Left colon (tissue), 2 donors: ENCODE results near the gene SLC23A3. TPM values are rescaled to one million over a fixed set of nuclear protein-coding genes. Genes with fewer than 3 reads are reported as not detected.
A peak's percentile ranks its signal among the peaks of the same experiment; 100 is the strongest.

Source experiments
- ATAC-seq: fragments of 200-7000 bp; cut with Tn5 transposase; one replicate; pipeline ENCODE4 v1.9.1; 2020; ENCODE audit warnings: mild to moderate bottlenecking, moderate library complexity
- DNase-seq, 2 donors: peaks; one replicate each; pipeline ENCODE4 v3.0.0-alpha.2; 2020
- intact Hi-C, 2 donors: fragments of 100-400 bp; cut with DNase I in 1 of 2; cut with micrococcal nuclease in 1 of 2; formaldehyde crosslinking; loops; one replicate each; pipeline versions ENCODE4 v1.11.2 to v1.14.0; 2022; cut with DNase I, micrococcal nuclease
- total RNA-seq, 2 donors: library from RNA; stranded (reverse); fragmentation: NEBNext Ultra II Directional; extraction: Animal tissue kit (Norgen Biotek cat#: 25700); gene quantifications; one replicate each; pipeline ENCODE4 v1.2.1, GENCODE V29; 2021
- donor health status: DM: no; HTN: no; CAD: no.
- donor health status: DM: yes; HTN: yes; CAD: no.

SLC23A3 gene
- total RNA-seq, 2 donors from 2014 or later: 5.1 to 6.1 TPM

DNA sequence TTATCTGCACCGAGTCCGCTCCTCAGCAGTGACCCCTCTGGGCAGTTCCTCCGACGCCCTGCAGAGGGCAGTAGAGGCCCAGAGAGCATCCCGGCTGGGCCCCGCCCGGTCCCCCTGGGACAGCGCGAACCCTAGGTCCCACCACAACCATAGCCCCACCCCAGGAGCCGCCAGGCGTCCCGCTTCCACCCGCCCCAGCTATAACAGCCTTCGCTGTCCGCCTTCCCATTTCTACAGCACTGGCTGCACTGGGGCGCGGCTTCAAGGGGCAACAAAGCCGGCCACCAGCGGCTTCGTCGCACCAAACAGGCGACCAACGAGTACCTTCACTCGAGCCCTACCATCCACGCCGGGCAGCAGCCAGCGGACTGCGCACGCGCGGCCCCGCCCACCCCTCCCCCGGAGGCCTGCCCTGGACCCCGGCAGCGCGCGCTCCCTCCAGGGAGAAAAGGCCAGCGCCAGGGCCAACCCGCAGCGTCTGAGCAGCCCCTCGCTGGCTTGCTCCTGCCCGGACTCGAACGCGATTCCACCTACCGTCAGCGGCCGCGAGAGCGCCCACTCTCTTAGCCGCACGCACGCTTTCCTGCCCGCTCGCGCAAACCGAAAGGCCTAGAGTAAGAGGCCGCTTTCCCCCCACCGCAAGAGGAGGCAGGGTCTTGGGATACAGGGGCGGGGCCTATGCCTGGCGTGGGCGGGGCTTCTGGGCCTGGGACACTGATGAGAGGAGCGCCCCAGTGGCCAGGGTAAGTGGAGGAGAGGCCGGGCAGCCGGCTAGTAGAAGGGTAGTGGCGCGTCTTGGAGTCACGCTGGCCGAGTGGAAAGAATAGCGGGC lies 9.4 kb downstream of the SLC23A3 start, which contains the start of gene NHEJ1:
NHEJ1 (minus strand) TSS at position 630 of the 832 bp plus-strand sequence. CDS start 2,453 bp downstream, outside the sequence.
- intact Hi-C loops: loop anchor here (2.0 to 10.0 kb wide), 2 partner anchors 134 to 138 kb away; no protein-coding TSS in a partner anchor
- DNase-seq (peak; percentile 98 to 99), ATAC-seq (peak; percentile 96)

DNA sequence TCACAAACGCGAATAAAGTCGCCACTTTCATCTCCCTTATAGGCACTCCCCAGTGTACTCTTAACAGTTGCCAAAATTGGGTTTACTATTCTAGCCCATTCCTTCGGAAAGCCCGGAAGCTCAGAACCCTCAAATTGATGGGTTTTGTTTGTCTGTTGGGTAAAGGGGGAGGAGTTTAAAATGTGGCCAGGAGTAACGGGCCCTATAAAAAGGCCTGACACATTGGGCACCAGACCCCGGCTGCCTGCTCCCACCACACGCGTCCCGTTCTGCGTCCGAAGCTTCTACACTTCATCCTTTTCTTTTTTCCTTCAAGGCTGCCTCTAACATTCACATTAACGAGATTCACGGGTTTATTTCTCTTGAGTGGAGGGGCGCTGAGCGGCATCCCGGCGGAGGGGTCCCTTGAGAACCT lies 10.1 kb downstream of the SLC23A3 start:
- ATAC-seq (no peak), DNase-seq (no peak)
- intact Hi-C loops: loop anchor here (2.0 to 10.0 kb wide), 4 partner anchors 105 to 139 kb away; no protein-coding TSS in a partner anchor

DNA sequence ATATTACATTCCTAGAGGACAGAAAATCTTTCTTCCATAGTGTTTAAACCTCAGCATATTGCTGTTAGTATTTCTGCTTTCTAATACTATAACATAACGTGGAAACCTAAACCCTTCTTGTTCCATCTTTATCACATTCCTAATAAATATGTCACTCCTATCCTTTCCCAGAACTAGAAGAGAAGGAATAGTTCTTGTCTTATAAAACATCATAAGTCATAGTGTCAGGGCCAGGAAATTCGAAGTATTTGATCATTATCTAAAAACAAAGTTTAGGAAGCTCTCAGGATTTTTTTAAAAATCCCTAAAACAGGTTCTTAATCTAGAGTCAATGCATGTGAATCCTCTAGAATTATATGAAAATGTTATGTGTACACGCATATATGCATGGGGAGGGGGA lies 11.2 kb downstream of the SLC23A3 start:
- intact Hi-C loops: loop anchor here in 1 of 2 donors (10.0 kb wide), 2 partner anchors 104 to 134 kb away; no protein-coding TSS in a partner anchor
- no peak for ATAC-seq

DNA sequence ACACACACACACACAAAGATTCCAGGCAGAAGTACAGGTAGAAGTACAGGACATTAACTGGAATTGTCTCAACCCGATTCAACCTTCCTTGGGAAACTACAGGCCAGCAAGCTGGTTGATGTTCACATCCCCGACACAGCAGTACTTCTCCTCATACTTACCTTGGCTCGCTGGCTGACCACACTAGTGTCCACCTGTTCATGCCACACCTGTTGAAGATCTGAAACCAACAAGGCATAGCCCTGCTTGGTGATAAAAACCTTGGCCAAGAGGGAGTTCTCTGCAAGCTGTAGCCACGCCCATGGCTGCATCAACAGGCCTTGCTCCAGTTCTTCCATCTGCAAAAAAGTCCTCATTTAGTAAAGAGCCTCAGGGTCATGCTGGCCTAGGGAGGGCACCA lies 11.8 kb downstream of the SLC23A3 start:
- DNase-seq (no peak), ATAC-seq (no peak)
- intact Hi-C loops: loop anchor here in 1 of 2 donors (10.0 kb wide), 2 partner anchors 103 to 133 kb away; no protein-coding TSS in a partner anchor

More for the DNA sequence above, 11.2 kb downstream of the SLC23A3 start:
- DNase-seq: no peak

DNA sequence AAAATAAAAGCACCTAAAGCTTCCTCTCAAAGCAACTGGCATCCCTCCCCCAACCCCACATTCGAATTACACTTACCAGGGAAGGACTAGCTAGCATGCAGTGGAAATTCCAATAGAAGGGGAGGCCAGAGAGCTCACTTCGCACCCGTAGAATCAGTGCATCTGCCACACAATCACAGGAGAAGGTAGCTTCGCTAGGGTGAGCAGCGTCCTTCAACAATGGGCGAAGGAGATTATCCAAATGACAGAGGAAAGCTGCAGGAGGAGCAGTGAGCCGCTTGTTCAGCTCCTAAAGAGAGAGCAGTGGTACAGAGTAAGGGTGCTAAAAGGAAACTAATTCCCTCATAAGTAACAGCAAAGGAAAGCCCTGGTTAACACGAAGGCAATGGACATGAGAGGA lies 12.4 kb downstream of the SLC23A3 start:
- intact Hi-C loops: loop anchor here in 1 of 2 donors (10.0 kb wide), 2 partner anchors 103 to 133 kb away; no protein-coding TSS in a partner anchor
- ATAC-seq (no peak), DNase-seq (no peak)

DNA sequence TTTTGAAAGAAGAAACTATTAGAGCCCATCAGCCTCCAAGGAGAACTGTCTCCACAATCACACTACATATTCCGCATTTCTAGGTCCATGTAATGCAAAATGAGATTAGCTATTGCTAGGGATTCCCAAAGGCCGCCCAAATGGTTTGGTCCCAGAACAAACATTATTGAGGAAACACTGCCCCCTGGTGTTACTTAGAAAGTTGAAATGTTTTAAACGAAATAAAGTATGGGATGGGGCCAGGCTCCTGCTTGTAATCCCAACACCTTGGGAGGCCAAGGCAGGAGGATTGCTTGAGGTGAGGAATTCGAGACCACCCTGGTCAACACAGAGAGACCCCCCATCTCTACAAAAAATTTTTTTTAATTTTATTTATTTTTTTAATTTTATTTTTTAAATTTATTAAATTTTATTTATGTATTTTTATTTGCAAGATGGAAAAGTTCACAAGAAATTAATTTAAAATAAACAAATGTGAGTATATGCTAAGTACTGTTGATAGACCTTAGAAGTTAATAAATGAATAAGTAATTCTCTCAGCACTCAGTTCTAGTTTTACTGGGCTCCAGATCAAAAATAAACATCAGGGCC lies 14.7 kb downstream of the SLC23A3 start:
- ATAC-seq: peak; percentile 75
- no peak for DNase-seq
- intact Hi-C loops: loop anchor here in 1 of 2 donors (10.0 kb wide), 2 partner anchors 100 to 130 kb away; no protein-coding TSS in a partner anchor

DNA sequence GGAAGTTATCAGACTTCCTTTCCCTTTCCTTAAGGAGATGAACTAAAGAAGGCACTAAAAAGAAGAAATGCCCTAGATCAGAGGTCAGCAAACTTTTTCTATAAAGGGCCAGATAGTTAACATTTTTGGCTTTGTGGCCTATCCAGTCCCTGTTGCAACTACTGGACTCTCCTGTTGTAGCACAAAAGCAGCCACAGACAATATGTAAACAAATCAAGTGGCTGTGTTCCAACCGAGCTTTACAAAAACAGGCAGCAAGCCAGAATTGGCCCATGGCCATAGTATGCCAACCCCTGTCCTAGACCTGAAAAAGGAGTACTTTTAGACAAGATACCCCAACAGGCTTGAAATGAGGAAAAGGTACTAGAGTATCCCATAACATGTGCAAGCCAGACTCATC lies 20.2 kb downstream of the SLC23A3 start:
- ATAC-seq: peak; percentile 19
- intact Hi-C loops: loop anchor here (10.0 kb wide), 2 partner anchors 95 to 125 kb away; no protein-coding TSS in a partner anchor
- no peak for DNase-seq

DNA sequence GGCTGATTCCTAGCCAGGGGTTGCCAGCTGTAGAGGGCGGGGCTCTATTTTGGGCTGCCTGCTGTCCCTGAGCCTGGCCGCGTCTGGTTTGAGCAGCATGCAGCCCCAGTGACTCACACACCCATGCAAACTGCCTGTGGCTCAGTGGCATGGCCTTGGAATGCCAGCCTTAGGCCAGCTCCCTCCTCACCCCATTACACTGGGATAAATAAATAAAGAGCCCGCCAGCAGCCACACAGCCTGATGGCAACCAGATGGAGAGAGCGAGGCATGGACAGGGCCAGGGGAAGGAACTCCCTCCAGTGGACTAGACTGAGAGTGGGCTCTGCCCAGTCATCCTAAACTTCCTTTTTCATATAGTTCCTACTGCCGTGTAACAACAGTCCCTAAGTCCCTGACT lies 27.5 kb downstream of the SLC23A3 start:
- ATAC-seq: no peak

DNA sequence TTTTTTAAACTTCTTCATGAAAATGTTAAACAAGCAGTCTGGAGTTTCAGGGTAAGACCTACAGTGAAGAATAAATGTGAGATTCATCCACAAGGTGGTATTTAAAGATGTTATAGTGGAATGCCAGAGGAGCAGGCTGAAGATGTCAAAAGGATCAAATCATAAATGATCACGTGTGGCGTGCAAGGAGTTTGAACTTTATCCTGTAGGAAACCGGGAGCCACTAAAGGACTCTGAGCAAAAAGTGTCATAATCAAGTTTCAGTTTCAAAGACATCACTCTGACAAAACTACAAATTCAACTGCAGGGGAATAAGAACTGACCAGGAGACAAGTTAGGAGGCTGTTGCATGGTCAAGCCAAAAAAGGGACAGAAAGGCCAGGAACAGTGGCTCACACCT lies 29.1 kb downstream of the SLC23A3 start:
- ATAC-seq (peak; percentile 81), DNase-seq (no peak)
- intact Hi-C loops: loop anchor here in 1 of 2 donors (10.0 kb wide), 1 partner anchor 86 kb away; no protein-coding TSS in a partner anchor

More for the DNA sequence above, 27.5 kb downstream of the SLC23A3 start:
- intact Hi-C loops: loop anchor here in 1 of 2 donors (10.0 kb wide), 1 partner anchor 88 kb away; no protein-coding TSS in a partner anchor
- no peak for DNase-seq

DNA sequence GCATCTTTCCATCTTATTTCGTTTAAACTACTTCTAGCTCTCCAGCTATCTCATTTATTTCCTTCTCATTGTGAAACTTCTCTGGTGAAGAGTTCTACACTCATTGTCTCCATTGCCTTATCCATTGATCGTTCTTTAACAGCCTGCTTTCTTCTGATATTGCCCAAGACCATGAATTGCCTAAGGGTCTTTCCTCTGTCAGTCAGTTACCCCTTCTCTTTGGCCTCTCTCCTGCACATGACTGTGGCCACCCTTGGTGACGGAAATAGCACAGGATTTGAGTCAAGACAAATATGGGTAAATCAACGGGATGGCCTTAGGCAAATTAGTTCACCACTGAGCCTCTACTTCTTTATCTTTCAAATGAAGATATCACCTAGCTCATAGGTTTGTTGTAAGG lies 35.9 kb downstream of the SLC23A3 start:
- DNase-seq (no peak), ATAC-seq (no peak)
- intact Hi-C loops: no loop called here

DNA sequence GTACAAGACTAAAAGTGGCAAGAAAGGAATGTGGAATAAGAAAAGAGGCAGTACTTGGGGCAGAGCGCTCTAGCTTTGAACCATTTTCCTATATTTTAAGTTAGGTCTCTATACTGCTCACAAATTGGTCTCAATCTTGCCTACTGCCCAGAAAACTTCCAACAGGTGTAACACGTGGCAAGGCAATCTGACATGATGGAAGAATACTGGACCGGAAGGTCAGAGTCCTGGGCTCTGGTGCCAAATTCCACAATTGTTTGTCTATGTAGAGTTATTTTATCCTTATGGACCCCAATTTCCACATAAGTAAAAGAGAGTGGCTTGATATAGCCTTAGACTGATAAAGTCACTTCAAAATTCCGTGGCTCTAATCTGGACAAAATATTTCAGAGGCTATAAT lies 38.1 kb downstream of the SLC23A3 start:
- intact Hi-C loops: no loop called here
- ATAC-seq (no peak), DNase-seq (no peak)

DNA sequence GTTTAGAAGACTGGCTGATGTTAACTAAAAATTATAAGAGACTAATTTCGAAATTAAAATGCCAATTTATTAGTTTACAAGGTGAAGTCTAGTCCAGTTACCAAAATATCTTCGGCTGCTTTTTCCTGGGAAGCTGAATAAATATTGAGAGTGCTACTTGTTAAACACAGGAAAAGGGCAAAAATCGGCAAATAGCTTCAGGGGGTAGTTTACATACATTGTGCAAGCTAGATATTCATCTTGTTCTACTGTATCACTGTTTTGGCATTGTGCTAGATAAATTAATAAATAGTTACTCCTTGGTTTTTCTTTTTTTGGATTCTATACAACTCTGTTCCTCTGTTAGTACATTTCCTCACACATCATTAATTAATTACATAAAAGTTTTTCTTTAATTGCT lies 38.5 kb downstream of the SLC23A3 start:
- ATAC-seq (no peak), DNase-seq (no peak)
- intact Hi-C loops: no loop called here

DNA sequence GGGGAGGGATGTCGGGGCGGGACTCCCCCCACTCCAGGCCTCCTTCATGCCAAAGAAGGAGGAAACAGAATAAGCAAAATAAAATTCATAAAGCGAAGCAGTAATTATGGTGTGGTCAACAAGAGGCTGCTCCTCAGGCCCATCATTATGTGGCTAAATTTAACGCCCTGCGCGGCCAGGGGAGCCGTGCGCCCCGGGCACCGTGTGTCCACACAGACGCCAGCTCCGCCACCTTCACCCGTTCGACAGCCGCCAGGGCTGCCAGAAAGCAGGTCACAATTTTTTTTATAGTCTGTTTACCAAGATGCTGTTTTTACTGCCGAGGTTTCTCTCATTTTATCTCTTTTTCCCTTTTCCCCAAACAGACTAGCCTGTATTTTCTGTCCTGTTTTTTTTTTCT lies 40.2 kb downstream of the SLC23A3 start:
- intact Hi-C loops: no loop called here
- ATAC-seq (no peak), DNase-seq (no peak)

DNA sequence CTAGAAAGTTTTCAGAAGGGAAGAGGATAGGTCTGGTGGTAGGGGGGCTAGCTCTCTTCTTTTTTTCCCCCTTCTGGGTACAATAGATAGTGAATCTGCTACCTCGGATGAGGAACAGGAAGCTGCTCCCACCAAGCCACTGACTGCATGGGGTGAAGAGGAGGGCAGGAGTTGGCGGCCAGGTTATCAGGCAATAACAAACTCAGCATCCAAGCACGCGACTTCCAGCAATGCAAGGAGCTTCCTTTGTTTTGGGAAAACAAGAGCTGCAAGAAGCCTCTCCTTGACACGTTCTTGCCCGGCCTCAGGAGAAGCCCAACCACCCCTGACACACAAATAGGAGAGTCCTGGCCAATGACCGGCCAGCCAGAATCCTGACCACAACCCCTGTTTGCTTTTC lies 41.4 kb downstream of the SLC23A3 start:
- no peak for ATAC-seq
- intact Hi-C loops: no loop called here
- DNase-seq: no peak

DNA sequence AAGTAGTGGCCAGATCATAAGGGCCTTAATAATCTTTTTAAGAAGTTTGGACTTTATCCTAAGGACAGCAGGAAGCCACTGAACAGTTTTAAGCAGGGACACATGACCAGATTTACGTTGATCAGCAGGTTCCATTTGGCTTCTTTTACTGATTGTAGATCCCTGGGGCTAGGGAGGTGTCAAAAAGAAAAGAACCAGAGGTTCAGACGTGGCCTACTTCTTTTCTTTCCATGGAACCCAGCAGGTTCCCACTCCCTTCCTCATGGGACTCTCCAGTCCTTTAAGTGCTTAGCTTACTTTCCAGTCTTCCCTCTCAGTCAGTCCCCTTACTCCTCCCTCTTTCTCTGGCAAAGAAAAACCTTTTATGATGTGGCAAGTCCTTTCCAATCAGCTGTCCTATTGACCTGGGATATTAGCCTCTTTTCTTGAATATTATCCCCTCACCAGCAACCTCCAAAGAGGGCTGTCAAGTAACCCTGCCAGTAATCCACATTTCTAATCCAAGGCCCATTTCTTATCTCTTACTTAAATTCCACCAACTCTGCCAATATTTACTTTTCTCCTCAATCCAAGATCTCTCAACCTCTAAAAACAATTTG lies 42.7 kb downstream of the SLC23A3 start:
- intact Hi-C loops: no loop called here
- ATAC-seq: no peak
- DNase-seq: no peak

DNA sequence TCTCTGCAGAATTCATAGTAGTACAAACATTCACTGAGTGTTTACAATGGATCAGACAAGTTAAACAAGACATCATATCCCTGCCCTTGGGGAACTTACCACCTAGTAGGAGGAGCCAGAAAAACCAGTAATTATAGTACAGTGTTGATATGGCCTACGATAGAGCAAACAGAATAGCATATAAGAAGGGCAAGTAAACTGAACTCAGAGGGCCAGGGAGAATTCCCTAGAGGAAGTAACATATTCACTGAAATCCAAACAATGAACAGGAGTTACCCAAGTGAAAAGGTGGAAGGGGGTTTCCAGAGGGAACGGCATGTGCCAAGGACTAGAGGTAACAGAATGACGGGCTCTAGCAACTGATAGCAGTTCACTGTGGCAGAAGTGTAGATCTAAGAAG lies 43.3 kb downstream of the SLC23A3 start:
- DNase-seq: peak in 1 of 2 donors; percentile 69
- peak; percentile 60 for ATAC-seq
- intact Hi-C loops: no loop called here

DNA sequence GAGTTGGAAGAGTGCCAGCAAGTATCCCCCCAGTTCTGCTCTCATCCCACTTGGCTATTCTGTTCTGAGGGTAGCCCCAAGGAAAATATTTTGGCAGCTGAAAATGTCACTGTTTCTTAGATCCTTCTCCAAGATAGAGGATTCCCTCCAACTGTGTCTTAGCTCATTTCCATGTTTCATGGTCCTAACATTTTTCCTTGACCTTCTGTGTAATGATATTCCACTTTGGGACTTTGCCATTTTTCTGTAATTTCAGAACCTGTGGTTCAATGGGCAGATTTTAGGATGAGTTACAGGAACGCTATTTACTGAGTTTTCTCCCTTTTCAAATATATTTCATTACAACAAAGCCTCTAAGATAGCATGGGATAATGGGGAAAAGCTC lies 44.0 kb downstream of the SLC23A3 start:
- DNase-seq (no peak), ATAC-seq (no peak)
- intact Hi-C loops: no loop called here

DNA sequence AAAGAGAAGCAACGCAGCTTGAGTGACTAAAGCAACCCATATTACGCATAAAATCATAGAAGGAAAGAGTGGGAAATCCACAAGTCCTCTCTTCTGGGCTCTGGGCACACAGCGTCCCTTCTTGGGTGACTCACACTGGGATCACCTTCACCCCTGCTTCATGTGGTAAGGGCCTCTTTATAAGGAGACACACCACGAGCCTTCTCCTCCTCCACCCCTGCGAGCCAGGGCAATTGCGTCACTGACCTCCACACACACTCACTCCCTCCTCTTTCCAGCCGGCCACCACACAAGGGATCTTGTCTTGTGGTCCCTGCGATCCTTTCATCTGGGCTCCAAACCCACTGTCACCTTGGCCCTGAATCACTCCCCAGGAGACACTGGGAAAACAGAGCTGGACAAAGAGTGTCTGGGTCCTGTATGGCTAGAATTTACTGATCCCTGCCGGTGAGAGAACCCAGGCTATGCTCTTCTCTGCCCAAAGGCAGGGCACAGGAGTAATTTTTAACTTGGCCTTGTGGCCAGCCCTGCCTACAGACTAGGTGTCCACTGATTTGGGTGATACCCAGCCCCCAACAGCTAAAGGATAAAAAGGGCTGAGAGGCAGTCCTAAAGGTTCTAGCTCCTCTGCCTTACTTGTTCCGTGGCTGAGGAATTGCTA lies 44.5 kb downstream of the SLC23A3 start:
- peak; percentile 73 to 91 for DNase-seq
- ATAC-seq: peak; percentile 56

More for the DNA sequence above, 44.5 kb downstream of the SLC23A3 start:
- intact Hi-C loops: no loop called here
